A549 (cell line): ENCODE measurements around the gene SH2B2. TPM values are rescaled to one million over a fixed set of nuclear protein-coding genes. Genes with fewer than 3 reads are reported as not detected.

Experiments used
- ATAC-seq, 2 experiments: fragments of 200-7000 bp in 1 of 2; fragments of >200 bp in 1 of 2; cut with Nextera tagmentation in 1 of 2; cut with Tn5 transposase in 1 of 2; 3 replicates each; pipeline versions ENCODE4 v1.8.0 to v1.9.1; 2018 to 2020; ENCODE audit warnings: mild to moderate bottlenecking in 1 of 2, moderate library complexity in 1 of 2
- CTCF ChIA-PET: fragments of 300-600 bp; sonication (Branson Sonifier 250); formaldehyde crosslinking; extraction: SDS; loops from one replicate; lab custom pipeline; 2021; ENCODE audit warnings: antibody characterized with exemption, inconsistent platforms; lab: Yijun Ruan, JAX
- POLR2A ChIA-PET: fragments of 350-600 bp; formaldehyde crosslinking; extraction: SDS; loops from one replicate; lab custom pipeline; 2021; ENCODE audit warnings: antibody characterized with exemption, inconsistent platforms; lab: Yijun Ruan, JAX
- DNase-seq, 2 experiments: peaks; one replicate each; pipeline versions ENCODE4 v3.0.0 to v3.0.0-alpha.2; 2011 to 2016; ENCODE audit warnings: low read depth in 1 of 2, low spot score in 1 of 2
- FAIRE-seq: peaks from 2 replicates; lab custom pipeline; 2011; peaks lifted over from hg19 to GRCh38; lab: Jason Lieb, UNC
- H3K27ac ChIP-seq, 2 experiments: fragments of >200 bp; sonication (Bioruptor Twin); formaldehyde crosslinking; 3 replicates each; pipeline ENCODE4 v1.5.1; 2016 to 2017
- H3K4me1 ChIP-seq: fragments of >200 bp; sonication (Bioruptor Twin); formaldehyde crosslinking; 3 replicates; pipeline ENCODE4 v1.6.1; 2016
- H3K4me2 ChIP-seq: fragments of >200 bp; sonication (Bioruptor Twin); formaldehyde crosslinking; 3 replicates; pipeline ENCODE4 v1.6.1; 2016
- H3K4me3 ChIP-seq: fragments of >200 bp; sonication (Bioruptor Twin); formaldehyde crosslinking; 3 replicates; pipeline ENCODE4 v1.5.1; 2016
- H3K9me3 ChIP-seq: fragments of >200 bp; sonication (Bioruptor Twin); formaldehyde crosslinking; 3 replicates; pipeline ENCODE4 v1.6.1; 2016
- EHF ChIP-seq: fragments of 250-450 bp; sonication (Bioruptor Pico); IDR thresholded peaks from 2 replicates; pipeline ENCODE4 v1.5.0; 2020; ENCODE audit warnings: mild to moderate bottlenecking
- EP300 ChIP-seq, 2 experiments: fragments of >200 bp; sonication (Bioruptor Twin); formaldehyde crosslinking; IDR thresholded peaks; 2 replicates in 1 of 2; 3 replicates in 1 of 2; pipeline ENCODE4 v1.6.1; 2016 to 2017
- HOXB13 ChIP-seq: fragments of 250-450 bp; sonication (Bioruptor Pico); IDR thresholded peaks from 2 replicates; pipeline ENCODE4 v1.5.0; 2020; ENCODE audit warnings: low read depth, mild to moderate bottlenecking, moderate library complexity
- HOXB5 ChIP-seq: fragments of 250-450 bp; sonication (Bioruptor Pico); IDR thresholded peaks from 2 replicates; pipeline ENCODE4 v1.5.0; 2020; ENCODE audit warnings: mild to moderate bottlenecking, moderate library complexity
- MAZ ChIP-seq: fragments of 150-350 bp; IDR thresholded peaks from 2 replicates; pipeline ENCODE4 v1.6.1; 2014; ENCODE audit warnings: antibody characterized with exemption, low read depth, low read length, borderline replicate concordance
- NPAS2 ChIP-seq: fragments of 250-450 bp; sonication (Bioruptor Pico); IDR thresholded peaks from 2 replicates; pipeline ENCODE4 v1.8.0; 2022; ENCODE audit warnings: mild to moderate bottlenecking, moderate library complexity, borderline replicate concordance
- NR3C1 ChIP-seq: fragments of >200 bp; sonication (Bioruptor Twin); formaldehyde crosslinking; IDR thresholded peaks from 3 replicates; pipeline ENCODE4 v1.6.1; 2017
- PHF8 ChIP-seq: fragments of 200-600 bp; sonication (generic); IDR thresholded peaks from 2 replicates; pipeline ENCODE4 v1.6.1; 2016; ENCODE audit warnings: low read depth, mild to moderate bottlenecking, antibody characterized with exemption, moderate library complexity, borderline replicate concordance
- POLR2A ChIP-seq: IDR thresholded peaks from 2 replicates; pipeline ENCODE4 v1.6.1; 2012; ENCODE audit warnings: mild to moderate bottlenecking, low read length
- RAD21 ChIP-seq, 2 experiments: fragments of >200 bp in 1 of 2; sonication (Bioruptor Twin) in 1 of 2; formaldehyde crosslinking in 1 of 2; IDR thresholded peaks in 1 of 2; conservative IDR thresholded peaks in 1 of 2; 2 replicates in 1 of 2; 3 replicates in 1 of 2; pipeline ENCODE4 v1.6.1; 2012 to 2018; ENCODE audit warnings: inconsistent platforms in 1 of 2
- RCOR1 ChIP-seq: fragments of 150-350 bp; IDR thresholded peaks from 2 replicates; pipeline ENCODE4 v1.6.1; 2014; ENCODE audit warnings: antibody characterized with exemption, low read length, low read depth
- RNF2 ChIP-seq: fragments of 200-600 bp; sonication (generic); IDR thresholded peaks from 2 replicates; pipeline ENCODE4 v1.6.1; 2016; ENCODE audit warnings: low read depth, mild to moderate bottlenecking, antibody characterized with exemption, moderate library complexity, borderline replicate concordance
- SMC3 ChIP-seq: fragments of >200 bp; sonication (Bioruptor Twin); formaldehyde crosslinking; IDR thresholded peaks from 3 replicates; pipeline ENCODE4 v1.6.1; 2018; ENCODE audit warnings: inconsistent platforms
- SREBF2 ChIP-seq: fragments of 450-650 bp; IDR thresholded peaks from 2 replicates; pipeline ENCODE4 v1.6.1; 2014; ENCODE audit warnings: mild to moderate bottlenecking, moderate library complexity
- ZFP36 ChIP-seq: fragments of 450-650 bp; IDR thresholded peaks from 2 replicates; pipeline ENCODE4 v1.6.1; 2014; ENCODE audit warnings: borderline replicate concordance; ENCODE audit not compliant: partially characterized antibody
- ZSCAN20 ChIP-seq: fragments of 250-450 bp; sonication (Bioruptor Pico); IDR thresholded peaks from 2 replicates; pipeline ENCODE4 v1.8.0; 2022; ENCODE audit warnings: mild to moderate bottlenecking, moderate library complexity
- WGBS: methylation state at CpG from one replicate; pipeline ENCODE4 v1.1.6; 2017; ENCODE audit errors: missing lambda C conversion rate; 5-methylcytosine and 5-hydroxymethylcytosine counted together
- polyA plus RNA-seq, 4 experiments: library from polyadenylated mRNA; depleted of rRNA in 3 of 4; stranded (reverse); fragments of >200 nt; fragmentation: RNase III in 1 of 4; extraction: RNeasy Plus Mini Kit Qiagen cat#74134 plus additional on column Dnase treatment in 1 of 4; gene quantifications; 2 replicates in 3 of 4; 3 replicates in 1 of 4; pipeline ENCODE4 v1.2.3, GENCODE V29; 2011 to 2017
- TF ChIP-seq, protein P1 (sequence below): IDR thresholded peaks from 2 replicates; pipeline ENCODE4 v1.6.1; 2012
- TF ChIP-seq, protein P2 (sequence below): fragments of >200 bp; sonication (Bioruptor Twin); formaldehyde crosslinking; IDR thresholded peaks from 2 replicates; pipeline ENCODE4 v1.6.1; 2016
- TF ChIP-seq, protein P3 (sequence below): fragments of 450-650 bp; IDR thresholded peaks from 2 replicates; pipeline ENCODE4 v1.6.1; 2014; ENCODE audit warnings: antibody characterized with exemption

The SH2B2 gene
- polyA plus RNA-seq, 2 of the 4 experiments (the other 2 are of a cell fraction): 1.1 to 2.3 TPM

DNA sequence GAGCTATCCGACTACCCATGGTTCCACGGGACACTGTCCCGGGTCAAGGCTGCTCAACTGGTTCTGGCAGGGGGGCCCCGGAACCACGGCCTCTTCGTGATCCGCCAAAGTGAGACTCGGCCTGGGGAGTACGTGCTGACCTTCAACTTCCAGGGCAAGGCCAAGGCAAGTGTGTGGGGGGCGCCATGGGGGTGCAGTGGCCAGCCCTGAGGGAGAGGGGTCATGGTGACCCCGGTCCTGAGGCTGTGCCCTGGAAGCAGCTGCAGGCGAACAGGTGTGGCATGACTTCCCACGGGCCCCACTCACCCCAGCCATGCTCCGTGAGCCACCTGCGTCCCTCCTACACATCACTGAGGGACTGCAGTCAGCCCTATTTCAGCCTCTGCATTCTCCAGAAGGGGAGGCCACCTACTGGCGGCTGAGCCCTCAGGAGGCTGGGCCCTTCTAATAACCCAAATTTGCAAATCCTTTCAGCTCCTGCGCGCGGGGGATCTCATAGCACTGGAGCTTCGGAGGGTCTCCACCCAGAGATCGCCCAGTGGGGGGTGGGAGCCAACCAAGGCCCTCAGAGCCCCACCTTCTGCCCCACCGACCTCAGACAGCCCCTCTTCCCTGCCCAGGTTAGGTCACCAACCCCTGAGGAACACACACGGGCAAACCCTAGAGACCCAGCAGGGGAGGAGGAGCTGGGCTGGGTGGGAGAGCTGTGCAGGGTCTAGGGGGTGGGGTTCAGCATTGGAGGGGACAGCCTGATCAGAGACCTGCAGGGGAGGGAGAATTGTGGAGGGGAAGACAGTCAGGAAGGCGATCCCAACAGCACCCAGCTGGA is 30.8 kb downstream of the SH2B2 start:
- Histone ChIP-seq H3K4me2 (no peak overlapping the region), H3K4me1 (no peaks in the 10 kb centered on the region), H3K27ac (no peak overlapping the region), H3K4me3 (no peak overlapping the region), H3K9me3 (no peaks in the 10 kb centered on the region)
- DNase-seq (no peak), FAIRE-seq (no peak), ATAC-seq (peak; percentile 32 to 58; a peak in 2 of 6 replicates)
- ChIA-PET CTCF (interaction anchor here (1.4 to 1.5 kb wide), 2 partner anchors 13 to 715 kb away, joined by 3 read pairs; no protein-coding TSS in a partner anchor), POLR2A (no interaction called here)
- 80% methylated on average over 15 of the region's 24 CpGs for WGBS
- TF ChIP-seq RCOR1 (no peak), HOXB5 (no peak), POLR2A (no peak), PHF8 (no peak), EHF (CRISPR knock-in tag) (no peak), MAZ (no peak), SREBF2 (no peak), RAD21 (conservative IDR thresholded peaks at IDR 0.05 in 1 of 2, IDR thresholded peaks at IDR 0.05 in 1 of 2) (no peak), RNF2 (no peak)
- TF ChIP-seq, protein P1, sequence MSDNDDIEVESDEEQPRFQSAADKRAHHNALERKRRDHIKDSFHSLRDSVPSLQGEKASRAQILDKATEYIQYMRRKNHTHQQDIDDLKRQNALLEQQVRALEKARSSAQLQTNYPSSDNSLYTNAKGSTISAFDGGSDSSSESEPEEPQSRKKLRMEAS: no peak
- TF ChIP-seq, protein P2, sequence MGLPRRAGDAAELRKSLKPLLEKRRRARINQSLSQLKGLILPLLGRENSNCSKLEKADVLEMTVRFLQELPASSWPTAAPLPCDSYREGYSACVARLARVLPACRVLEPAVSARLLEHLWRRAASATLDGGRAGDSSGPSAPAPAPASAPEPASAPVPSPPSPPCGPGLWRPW: no peak
- TF ChIP-seq, protein P3, sequence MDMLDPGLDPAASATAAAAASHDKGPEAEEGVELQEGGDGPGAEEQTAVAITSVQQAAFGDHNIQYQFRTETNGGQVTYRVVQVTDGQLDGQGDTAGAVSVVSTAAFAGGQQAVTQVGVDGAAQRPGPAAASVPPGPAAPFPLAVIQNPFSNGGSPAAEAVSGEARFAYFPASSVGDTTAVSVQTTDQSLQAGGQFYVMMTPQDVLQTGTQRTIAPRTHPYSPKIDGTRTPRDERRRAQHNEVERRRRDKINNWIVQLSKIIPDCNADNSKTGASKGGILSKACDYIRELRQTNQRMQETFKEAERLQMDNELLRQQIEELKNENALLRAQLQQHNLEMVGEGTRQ: no peak

DNA sequence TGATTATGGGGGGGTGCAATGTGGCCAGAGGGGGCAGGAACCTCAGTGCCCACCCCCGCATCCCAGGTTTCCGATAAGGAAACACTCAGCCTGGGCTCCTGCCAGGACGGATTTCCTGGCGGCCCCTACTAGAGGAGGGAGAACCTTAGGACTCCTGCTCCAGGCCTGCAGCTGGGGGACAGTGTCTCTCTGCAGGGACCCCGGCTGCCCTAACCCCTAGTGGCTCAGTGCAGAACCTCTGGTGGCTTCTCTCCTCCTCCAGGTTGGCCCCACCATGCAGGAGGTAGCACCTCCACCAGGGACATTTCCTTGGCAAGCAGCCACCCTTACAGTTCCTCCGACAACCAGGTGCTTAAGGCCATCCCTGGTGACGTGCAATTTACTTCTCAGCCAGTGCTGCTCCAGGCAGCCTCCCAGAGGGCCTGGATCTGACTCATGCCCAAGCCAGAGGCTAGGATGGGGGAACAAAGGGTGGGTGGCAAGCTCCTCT is 31.9 kb downstream of the SH2B2 start:
- DNase-seq: peak; percentile 49 to 55
- Histone ChIP-seq H3K27ac (no peak overlapping the region), H3K4me3 (no peak overlapping the region), H3K4me1 (no peaks in the 10 kb centered on the region)
- peak; percentile 66 to 68; a peak in 5 of 6 replicates for ATAC-seq
- FAIRE-seq: no peak
- TF ChIP-seq NR3C1 (no peak), SREBF2 (no peak), ZFP36 (no peak), SMC3 (no peak), NPAS2 (no peak)
- TF ChIP-seq, all 56 proteins: peak for 0
- Histone ChIP-seq H3K4me2 (no peak overlapping the region), H3K9me3 (no peaks in the 10 kb centered on the region)
- ChIA-PET POLR2A (no interaction called here), CTCF (interaction anchor here (0.8 to 1.5 kb wide), 5 partner anchors 10 to 716 kb away, joined by 3 to 4 read pairs (median 3); no protein-coding TSS in a partner anchor)
- 83% methylated on average over 7 of the region's 7 CpGs for WGBS

DNA sequence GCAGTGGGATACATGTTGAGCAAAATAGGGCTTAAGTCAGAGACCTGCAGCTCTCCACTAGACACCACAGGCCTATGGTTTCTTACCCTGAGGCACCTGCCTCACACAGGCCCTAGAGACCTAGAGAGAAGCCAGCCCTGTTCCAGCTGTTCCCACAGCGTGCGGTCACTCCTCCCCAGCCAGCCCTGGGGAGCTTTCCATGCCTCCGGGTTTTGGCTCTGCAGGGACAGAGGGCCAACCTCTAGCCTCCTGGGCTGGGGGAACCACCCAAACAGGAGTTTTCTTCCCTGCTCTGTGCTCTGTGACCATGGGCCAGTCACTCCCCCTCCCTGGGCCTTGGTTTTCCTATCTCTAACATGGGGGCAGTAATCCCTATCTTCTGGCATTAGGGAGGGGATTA is 33.0 kb downstream of the SH2B2 start:
- POLR2A ChIA-PET: no interaction called here
- Histone ChIP-seq H3K4me1 (no peaks in the 10 kb centered on the region), H3K4me2 (no peak overlapping the region), H3K4me3 (no peak overlapping the region), H3K27ac (no peak overlapping the region), H3K9me3 (no peaks in the 10 kb centered on the region)
- CTCF ChIA-PET: interaction anchor here (1.2 kb wide), 1 partner anchor 13 kb away, joined by 4 read pairs; no protein-coding TSS in a partner anchor
- no peak for FAIRE-seq
- TF ChIP-seq ZSCAN20 (CRISPR knock-in tag) (no peak), HOXB13 (CRISPR knock-in tag) (no peak), EHF (CRISPR knock-in tag) (no peak), RNF2 (no peak), EP300 (IDR thresholded peaks at IDR 0.05) (no peak)
- TF ChIP-seq, all 56 proteins: peak for 0
- WGBS: 83% methylated on average over 2 of the region's 3 CpGs
- ATAC-seq: no peak
- DNase-seq: no peak
